IMR-90 (cell line): Measurements from ENCODE around the gene MRPS24. TPM values are rescaled to one million over a fixed set of nuclear protein-coding genes. Genes with fewer than 3 reads are reported as not detected.

Experiments used
- ATAC-seq: fragments of 200-7000 bp; cut with Tn5 transposase; 2 replicates; pipeline ENCODE4 v1.9.1; 2020; ENCODE audit warnings: low read depth, mild to moderate bottlenecking, moderate library complexity
- BruUV-seq: library from RNA; stranded (reverse); fragments of 400-500 nt; replicated peaks from 2 replicates; lab custom pipeline; 2021; lab: Mats Ljungman, UMichigan
- CTCF ChIA-PET: fragments of 300-600 bp; formaldehyde crosslinking; extraction: SDS; loops from one replicate; lab custom pipeline; 2021; ENCODE audit warnings: antibody characterized with exemption; lab: Yijun Ruan, JAX
- POLR2A ChIA-PET: fragments of 300-600 bp; sonication (Branson Sonifier 250); formaldehyde crosslinking; loops from one replicate; lab custom pipeline; 2022; ENCODE audit warnings: antibody characterized with exemption; ENCODE audit not compliant: unreplicated experiment; lab: Charles Lee
- DNase-seq: peaks from one replicate; pipeline ENCODE4 v3.0.0; 2013
- H2AFZ ChIP-seq: replicated peaks from 2 replicates; pipeline ENCODE3; 2013; ENCODE audit warnings: low read length, mild to moderate bottlenecking; ENCODE audit not compliant: poor library complexity
- H2AK5ac ChIP-seq: 2 replicates; pipeline ENCODE4 v1.6.1; 2013; ENCODE audit warnings: low read depth, low read length, inconsistent platforms
- H2AK9ac ChIP-seq: replicated peaks from 2 replicates; pipeline ENCODE3; 2013; ENCODE audit warnings: mild to moderate bottlenecking, low read depth, low read length, moderate library complexity; ENCODE audit not compliant: poor library complexity
- H2BK120ac ChIP-seq: 2 replicates; pipeline ENCODE4 v1.6.1; 2013; ENCODE audit warnings: low read depth, low read length, inconsistent platforms
- H2BK15ac ChIP-seq: 3 replicates; pipeline ENCODE4 v1.6.1; 2013; ENCODE audit warnings: low read depth, low read length, inconsistent platforms
- H2BK20ac ChIP-seq: 2 replicates; pipeline ENCODE4 v1.6.1; 2013; ENCODE audit warnings: low read depth, mild to moderate bottlenecking, inconsistent platforms, low read length, moderate library complexity
- H2BK5ac ChIP-seq: 2 replicates; pipeline ENCODE4 v1.6.1; 2013; ENCODE audit warnings: mild to moderate bottlenecking, low read depth, low read length, inconsistent platforms; ENCODE audit not compliant: poor library complexity, severe bottlenecking
- H3K14ac ChIP-seq: replicated peaks from 2 replicates; pipeline ENCODE4 v1.6.1; 2013; ENCODE audit warnings: low read depth, low read length, inconsistent platforms
- H3K18ac ChIP-seq: 2 replicates; pipeline ENCODE4 v1.6.1; 2013; ENCODE audit warnings: low read depth, low read length, control low read depth
- H3K23ac ChIP-seq: 2 replicates; pipeline ENCODE4 v1.6.1; 2013; ENCODE audit warnings: low read depth, low read length, inconsistent platforms
- H3K27ac ChIP-seq: 2 replicates; pipeline ENCODE4 v1.5.1; 2013; ENCODE audit warnings: mild to moderate bottlenecking, control low read depth, low read length; ENCODE audit not compliant: insufficient read depth
- H3K27me3 ChIP-seq: 2 replicates; pipeline ENCODE4 v1.6.1; 2013; ENCODE audit warnings: low read length; ENCODE audit not compliant: control insufficient read depth, insufficient read depth
- H3K36me3 ChIP-seq: 2 replicates; pipeline ENCODE4 v1.6.1; 2013; ENCODE audit warnings: low read length, mixed read lengths; ENCODE audit not compliant: control insufficient read depth, insufficient read depth
- H3K4ac ChIP-seq: 2 replicates; pipeline ENCODE4 v1.6.1; 2013; ENCODE audit warnings: low read depth, low read length, inconsistent platforms
- H3K4me1 ChIP-seq: 2 replicates; pipeline ENCODE4 v1.6.1; 2013; ENCODE audit warnings: low read length, mixed read lengths; ENCODE audit not compliant: control insufficient read depth, insufficient read depth
- H3K4me2 ChIP-seq: 2 replicates; pipeline ENCODE4 v1.6.1; 2013; ENCODE audit warnings: low read depth, mild to moderate bottlenecking, control low read depth, low read length, moderate library complexity
- H3K4me3 ChIP-seq: 2 replicates; pipeline ENCODE4 v1.5.1; 2013; ENCODE audit warnings: low read depth, mild to moderate bottlenecking, control low read depth, low read length, moderate library complexity; ENCODE audit not compliant: insufficient read depth
- H3K56ac ChIP-seq: 2 replicates; pipeline ENCODE4 v1.6.1; 2013; ENCODE audit warnings: low read length, inconsistent platforms; ENCODE audit not compliant: insufficient read depth; ENCODE audit errors: extremely low read depth
- H3K79me1 ChIP-seq, 2 experiments: 2 replicates each; pipeline ENCODE4 v1.6.1; 2013; ENCODE audit warnings: low read length in 2 of 2, inconsistent platforms in 1 of 2, low read depth in 1 of 2
- H3K9ac ChIP-seq: 2 replicates; pipeline ENCODE4 v1.6.1; 2013; ENCODE audit warnings: low read depth, low read length, control low read depth
- H3K9me1 ChIP-seq: 2 replicates; pipeline ENCODE4 v1.6.1; 2013; ENCODE audit warnings: low read length, inconsistent platforms; ENCODE audit not compliant: insufficient read depth
- H3K9me3 ChIP-seq: 2 replicates; pipeline ENCODE4 v1.6.1; 2013; ENCODE audit warnings: low read length; ENCODE audit not compliant: control insufficient read depth, insufficient read depth
- H4K20me1 ChIP-seq: 2 replicates; pipeline ENCODE4 v1.6.1; 2013; ENCODE audit warnings: low read length, inconsistent platforms; ENCODE audit not compliant: insufficient read depth
- H4K5ac ChIP-seq: 2 replicates; pipeline ENCODE4 v1.6.1; 2013; ENCODE audit warnings: mild to moderate bottlenecking, low read depth, low read length, control low read depth
- H4K8ac ChIP-seq, 2 experiments: 2 replicates each; pipeline ENCODE4 v1.6.1; 2013; ENCODE audit warnings: low read depth in 2 of 2, low read length in 2 of 2, control low read depth in 1 of 2, inconsistent platforms in 1 of 2
- H4K91ac ChIP-seq: 2 replicates; pipeline ENCODE4 v1.6.1; 2013; ENCODE audit warnings: low read depth, low read length, inconsistent platforms; ENCODE audit not compliant: insufficient read depth
- BHLHE40 ChIP-seq: fragments of 150-350 bp; IDR thresholded peaks from 2 replicates; pipeline ENCODE4 v1.6.1; 2016; ENCODE audit warnings: mild to moderate bottlenecking, low read depth, low read length
- CHD1 ChIP-seq: IDR thresholded peaks from 2 replicates; pipeline ENCODE4 v1.6.1; 2012; ENCODE audit warnings: low read depth, low read length, improper control_type of control experiment
- CTCF ChIP-seq: conservative IDR thresholded peaks from 2 replicates; pipeline ENCODE4 v1.5.1; 2012; ENCODE audit warnings: mild to moderate bottlenecking, low read depth, low read length, improper control_type of control experiment
- MAFK ChIP-seq: IDR thresholded peaks from 2 replicates; pipeline ENCODE4 v1.6.1; 2012; ENCODE audit warnings: low read depth, low read length, improper control_type of control experiment
- MXI1 ChIP-seq: IDR thresholded peaks from 2 replicates; pipeline ENCODE4 v1.6.1; 2012; ENCODE audit warnings: low read depth, mild to moderate bottlenecking, low read length, moderate library complexity, borderline replicate concordance
- NFE2L2 ChIP-seq: fragments of 150-350 bp; IDR thresholded peaks from 2 replicates; pipeline ENCODE4 v1.6.1; 2016; ENCODE audit warnings: low read depth, mild to moderate bottlenecking, low read length
- RAD21 ChIP-seq: IDR thresholded peaks from 2 replicates; pipeline ENCODE4 v1.6.1; 2012; ENCODE audit warnings: low read length, improper control_type of control experiment
- RCOR1 ChIP-seq: IDR thresholded peaks from 2 replicates; pipeline ENCODE4 v1.6.1; 2012; ENCODE audit warnings: mild to moderate bottlenecking, low read length, improper control_type of control experiment; ENCODE audit not compliant: insufficient replicate concordance
- WGBS, 2 experiments: methylation state at CpG; one replicate each; pipeline versions ENCODE4 v1.1.5 to v1.1.7; 2013; ENCODE audit warnings: missing lambda C conversion rate in 2 of 2; ENCODE audit not compliant: insufficient read length in 1 of 2; ENCODE audit errors: extremely low coverage in 2 of 2; 5-methylcytosine and 5-hydroxymethylcytosine counted together
- dilution Hi-C: fragments of 300-500 bp; cut with HindIII; formaldehyde crosslinking; loops from one replicate; pipeline ENCODE4 v1.14.3; 2018; ENCODE audit warnings: low sequenced_read_pairs; ENCODE audit not compliant: unreplicated experiment
- in situ Hi-C: fragments of 300-500 bp; cut with MboI; formaldehyde crosslinking; loops from 3 replicates; pipeline ENCODE4 v1.14.3; 2019; ENCODE audit warnings: low sequenced_read_pairs, inconsistent platforms, mixed read lengths
- intact Hi-C: fragments of 100-400 bp; cut with micrococcal nuclease; formaldehyde crosslinking; loops from 2 replicates; pipeline ENCODE4 v1.10.0; 2022
- polyA plus RNA-seq, 3 experiments: library from polyadenylated mRNA; depleted of rRNA; stranded (reverse); fragments of >200 nt; gene quantifications; 2 replicates each; pipeline ENCODE4 v1.2.3, GENCODE V29; 2012; ENCODE audit warnings: low replicate concordance in 1 of 3
- total RNA-seq: library from RNA; depleted of rRNA; stranded (reverse); fragments of >200 nt; gene quantifications from 2 replicates; pipeline ENCODE4 v1.2.3, GENCODE V29; 2012

MRPS24 gene
- total and polyA plus RNA-seq, 2 of the 4 experiments (the other 2 are of a cell fraction) = 151 to 266 TPM

- Histone ChIP-seq H3K27me3 (no peaks in the 10 kb centered on the region), H3K9me3 (no peaks in the 10 kb centered on the region), H2BK15ac (no peak overlapping the region), H3K27ac (no peak overlapping the region), H2BK20ac (no peak overlapping the region), H3K23ac (no peak overlapping the region), H2AK5ac (no peak overlapping the region), H3K9ac (0 out of 2 replicates have a peak overlapping the region, but pooled peaks have one; percentile 83), H2BK120ac (no peak overlapping the region), H3K79me1 (no peaks in the 10 kb centered on the region), H4K91ac (peak overlapping the region; percentile 46; the same call in 1 of the 2 replicates), H3K14ac (no peak overlapping the region), H3K36me3 (no peaks in the 10 kb centered on the region), H4K8ac (peak overlapping the region; percentile 77 to 90; a peak in 2 of 4 replicates), H4K5ac (no peak overlapping the region), H3K56ac (no peak overlapping the region), H3K18ac (no peak overlapping the region), H3K9me1 (no peaks in the 10 kb centered on the region), H2AK9ac (no peak overlapping the region), H3K4ac (no peak overlapping the region), H3K4me2 (no peak overlapping the region), H2BK5ac (no peak overlapping the region), H3K4me3 (no peak overlapping the region), H4K20me1 (no peaks in the 10 kb centered on the region), H3K4me1 (no peaks in the 10 kb centered on the region), H2AFZ (peak overlapping the region; percentile 93)
- ATAC-seq = no peak
- BruUV-seq = no TSS peak
- in situ Hi-C loops = loop anchor here (5.0 to 25.0 kb wide), 3 partner anchors 116 to 901 kb away; partner anchors contain the start of genes MRPL32, PSMA2 and STK17A
- CTCF ChIA-PET = interaction anchor here (0.6 to 2.0 kb wide), 11 partner anchors 10 to 257 kb away, joined by 3 to 12 read pairs (median 4); partner anchors contain the start of genes COA1 and STK17A
- no CpG with 5 or more reads among the region's 9 CpGs for WGBS, 2 experiments
- dilution Hi-C loops = no loop called here
- TF ChIP-seq MAFK (no peak), NFE2L2 (no peak), RAD21 (no peak), CHD1 (no peak), BHLHE40 (no peak), MXI1 (no peak), RCOR1 (no peak), CTCF (no peak)
- intact Hi-C loops = loop anchor here (2.0 to 10.0 kb wide), 4 partner anchors 113 to 896 kb away; no protein-coding TSS in a partner anchor
- POLR2A ChIA-PET = interaction anchor here (0.6 to 0.9 kb wide), 2 partner anchors 88 to 256 kb away, joined by 3 to 4 read pairs; partner anchors contain the start of gene STK17A
- DNase-seq = no peak
Observed at GRCh38 chr7:43838201-43838658, 31.1 kb downstream of the MRPS24 start.
